CD4-positive, alpha-beta T cell treated with Interleukin-2 at 100 ng/mL for 4 hours (primary cell): ENCODE data around the gene NOL9.

Experiments
- DNase-seq: peaks from one replicate; pipeline ENCODE4 v3.0.0-alpha.2; 2020; ENCODE audit warnings: low spot score

Gene NOL9

DNA sequence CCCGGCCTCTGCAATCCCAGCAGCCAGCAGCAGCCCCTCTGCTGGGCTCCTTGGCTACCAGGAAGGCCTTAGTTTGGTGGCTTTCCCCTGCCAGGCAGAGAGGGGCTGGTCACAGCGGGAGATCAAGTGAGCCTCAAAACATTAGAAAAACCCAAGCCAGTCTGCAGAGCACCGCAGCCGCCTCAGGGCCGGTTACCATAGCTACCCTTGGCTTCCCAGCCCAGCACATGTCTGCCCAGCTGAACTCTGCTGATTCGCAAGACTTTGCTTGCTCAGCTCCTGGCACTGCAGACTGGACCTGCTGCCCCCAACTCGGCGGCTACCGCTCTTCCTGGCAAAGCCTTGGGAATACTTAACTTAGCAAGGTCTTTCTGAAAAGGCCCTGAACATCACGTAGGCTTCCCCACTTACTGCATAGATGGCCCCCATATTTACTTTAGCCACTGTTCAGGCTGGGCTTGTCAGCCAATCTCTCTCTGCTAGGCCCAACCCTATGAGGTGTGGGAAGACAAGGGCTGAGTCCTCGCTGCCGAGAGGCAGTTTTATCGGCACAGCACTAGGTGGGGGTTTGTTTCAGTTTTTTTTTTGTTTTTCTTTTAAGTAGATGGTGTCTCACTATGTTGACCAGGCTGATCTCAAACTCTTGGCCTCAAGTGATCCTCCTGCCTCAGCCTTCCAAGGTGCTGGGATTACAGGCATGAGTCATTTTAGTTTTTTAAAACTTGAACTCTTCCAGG is 34.2 kb downstream of the NOL9 start:
- DNase-seq: no peak

DNA sequence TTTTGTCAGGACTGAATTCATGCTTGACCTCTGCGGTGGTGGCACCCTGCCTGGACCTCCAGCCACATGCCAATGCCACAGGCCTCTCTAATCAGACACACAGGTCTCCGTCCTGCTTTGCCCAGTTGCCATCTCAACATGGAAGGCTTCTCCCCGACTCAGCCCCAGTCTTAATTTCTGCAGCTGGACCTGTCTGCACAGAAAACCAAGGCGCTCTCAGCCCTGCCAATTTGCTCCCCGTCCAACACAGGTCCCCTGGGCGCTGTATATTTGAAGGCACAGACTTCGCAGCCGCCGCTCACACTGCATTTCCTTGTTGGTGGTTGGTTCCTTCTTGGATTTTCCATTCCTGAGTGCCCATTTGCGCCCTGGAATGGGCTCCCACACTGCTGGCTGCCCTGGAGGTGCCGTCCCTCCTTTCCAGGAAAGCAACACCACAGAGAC is 34.8 kb downstream of the NOL9 start:
- no peak for DNase-seq

- DNase-seq: no peak
Observed at GRCh38 chr1:6517435-6517851, 36.9 kb downstream of the NOL9 start.

- DNase-seq: no peak
Observed at GRCh38 chr1:6515771-6516170, 38.5 kb downstream of the NOL9 start.

GRCh38 chr1:6513320-6513801 is 41.0 kb downstream of the NOL9 start:
- no peak for DNase-seq

- no peak for DNase-seq
Observed at GRCh38 chr1:6512908-6513280, 41.4 kb downstream of the NOL9 start.

DNA sequence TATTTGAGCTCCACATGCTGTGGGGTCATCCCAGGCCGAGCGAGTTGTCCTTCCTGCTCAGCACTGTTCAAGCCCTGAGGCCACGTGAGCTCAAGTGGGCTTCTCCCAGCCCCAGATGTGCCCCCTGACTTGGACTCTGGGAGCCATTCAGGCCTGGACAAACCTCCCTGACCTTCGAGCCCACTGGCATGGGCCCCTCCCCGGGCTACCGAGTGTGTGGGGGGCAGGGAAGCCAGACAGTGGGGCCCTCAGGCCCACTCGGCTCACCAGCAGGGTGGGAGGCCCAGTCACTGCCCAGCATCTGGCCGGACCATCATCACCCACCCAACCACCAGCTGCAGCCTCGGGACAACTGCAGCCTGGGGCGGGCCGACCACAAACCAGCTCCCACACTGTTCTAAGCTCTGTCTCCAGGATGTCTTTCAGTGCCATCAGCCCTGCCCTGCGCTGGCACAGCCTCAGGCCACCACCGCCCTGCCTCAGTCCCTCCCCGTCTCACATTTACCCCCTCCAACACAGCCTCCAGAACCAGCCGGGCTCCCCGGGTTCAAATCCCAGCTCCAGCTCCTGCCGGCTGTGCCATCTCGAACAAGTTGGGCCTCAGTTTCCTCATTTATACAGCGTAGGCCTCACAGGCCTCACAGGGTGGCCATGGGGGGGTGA is 41.9 kb downstream of the NOL9 start:
- DNase-seq: no peak

DNA sequence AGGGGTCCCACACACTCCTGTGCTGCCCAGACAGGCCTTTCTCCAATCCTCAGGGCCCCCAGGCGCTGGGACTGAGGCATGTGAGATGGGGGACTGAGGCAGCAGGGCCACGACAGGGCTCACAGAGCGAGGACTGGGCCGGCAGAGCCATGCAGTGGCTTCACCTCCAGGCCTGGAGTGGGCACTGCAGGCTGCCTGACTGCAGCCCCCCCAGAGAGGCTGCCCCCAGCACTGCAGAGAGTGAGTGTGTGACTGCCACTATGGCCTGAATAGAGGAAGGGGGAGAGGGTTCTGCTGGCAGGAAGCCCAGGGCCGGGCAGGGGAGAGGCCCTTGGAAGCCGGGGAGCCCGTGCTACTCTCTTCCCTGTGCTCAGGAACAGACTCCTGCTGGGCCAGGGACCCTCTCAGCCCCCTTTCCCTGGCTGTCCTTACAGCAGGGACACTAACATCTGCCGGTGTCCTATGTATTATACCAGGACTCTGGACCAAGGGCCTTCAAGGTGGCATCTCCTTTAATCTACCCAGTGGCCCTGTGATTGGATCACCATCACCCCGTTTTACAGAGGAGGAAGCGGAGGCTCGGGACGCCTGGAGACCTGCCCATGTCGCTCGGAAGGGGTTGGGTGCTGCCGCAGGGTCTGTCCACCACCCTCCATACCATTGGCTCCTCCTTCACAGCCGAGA is 42.6 kb downstream of the NOL9 start:
- DNase-seq: no peak

GRCh38 chr1:6511056-6511455 is 43.3 kb downstream of the NOL9 start:
- no peak for DNase-seq

- no peak for DNase-seq
Observed at GRCh38 chr1:6510493-6510892, 43.8 kb downstream of the NOL9 start.

- no peak for DNase-seq
Observed at GRCh38 chr1:6509919-6510291, 44.4 kb downstream of the NOL9 start.

- DNase-seq: no peak
Observed at GRCh38 chr1:6509220-6509918, 44.9 kb downstream of the NOL9 start.

- no peak for DNase-seq
Observed at GRCh38 chr1:6508816-6509189, 45.5 kb downstream of the NOL9 start.

GRCh38 chr1:6508154-6508815 is 46.0 kb downstream of the NOL9 start:
- no peak for DNase-seq

- DNase-seq: no peak
Observed at GRCh38 chr1:6507461-6507911, 46.8 kb downstream of the NOL9 start.

GRCh38 chr1:6507037-6507428 is 47.3 kb downstream of the NOL9 start:
- no peak for DNase-seq

GRCh38 chr1:6506210-6507036 is 47.9 kb downstream of the NOL9 start:
- DNase-seq: no peak

DNA sequence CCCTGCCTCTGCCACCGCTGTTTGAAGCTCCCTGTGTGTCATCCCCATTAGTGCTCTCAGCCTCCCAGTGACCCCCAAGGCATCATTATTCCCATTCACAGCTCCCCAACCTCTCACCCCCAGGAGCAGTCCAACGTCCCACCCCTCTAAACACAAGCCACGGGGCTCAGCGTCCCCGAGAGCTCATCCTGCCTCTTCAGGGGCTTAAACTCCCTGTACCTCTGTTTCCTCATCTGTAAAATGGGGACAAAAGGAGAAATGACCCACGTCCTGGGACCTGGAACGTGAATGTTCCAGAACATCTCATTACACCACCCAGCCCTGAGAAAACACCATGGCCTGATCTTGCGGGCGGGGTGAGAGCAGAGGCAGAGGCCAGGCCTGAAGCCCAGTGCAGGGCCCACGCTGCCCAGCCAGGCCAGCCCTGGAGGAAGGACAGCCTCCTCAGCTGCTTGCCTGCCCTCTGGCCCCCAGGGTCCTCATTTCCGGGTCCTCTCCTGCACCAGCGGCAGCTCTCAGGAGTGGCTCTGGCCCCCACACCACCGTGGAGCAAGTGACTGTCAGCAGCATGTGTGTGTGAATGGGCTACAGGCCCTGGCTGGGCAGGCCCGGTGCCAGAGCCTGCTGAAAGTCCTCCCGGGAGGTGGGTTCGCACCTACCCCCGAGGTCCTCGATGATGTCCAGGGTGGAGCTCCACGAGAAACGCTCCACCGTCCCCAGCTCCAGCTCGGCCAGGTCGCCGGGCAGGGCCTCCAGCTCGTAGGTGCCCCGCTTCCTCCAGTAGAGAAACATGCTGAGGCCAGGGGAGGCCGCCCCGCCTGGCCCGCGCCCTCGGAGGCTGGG is 48.7 kb downstream of the NOL9 start:
- DNase-seq: no peak

DNA sequence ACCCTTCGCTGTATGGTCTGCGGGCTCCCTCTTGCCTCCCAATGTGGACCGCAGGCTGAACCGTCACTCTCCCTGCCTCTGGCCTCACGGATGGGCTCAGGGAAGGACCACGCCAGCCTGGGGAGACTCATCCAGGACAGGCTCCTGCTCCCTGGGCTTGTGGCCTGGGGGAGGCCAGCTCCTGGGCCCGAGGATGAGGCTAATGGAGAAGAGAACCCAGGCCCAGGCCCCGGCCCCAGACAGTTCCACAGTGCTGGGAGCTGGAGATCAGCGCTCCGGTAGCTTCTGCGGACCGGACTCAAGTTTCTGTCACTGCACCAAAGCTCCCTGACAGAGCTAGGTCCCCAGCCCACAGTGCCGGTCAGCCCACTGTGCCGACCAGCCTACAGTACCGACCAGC is 49.4 kb downstream of the NOL9 start:
- DNase-seq: no peak
